Right lobe of liver (tissue), 4 donors: ENCODE results near the gene CNTN5.

Source experiments
- POLR2A ChIP-seq: fragments of 450-650 bp; IDR thresholded peaks from one replicate; pipeline ENCODE4 v1.6.1; 2017; ENCODE audit warnings: antibody characterized with exemption, mild to moderate bottlenecking
- TF ChIP-seq, protein P1 (sequence below), 4 donors: fragments of 200-600 bp in 3 of 4; fragments of 450-650 bp in 1 of 4; IDR thresholded peaks; one replicate each; pipeline versions ENCODE4 v1.5.1 to v1.8.0; 2016 to 2022; ENCODE audit warnings: antibody characterized with exemption in 4 of 4, mild to moderate bottlenecking in 2 of 4
- donor health status: DM: no; HTN: no; CAD: no.
- donor health status: DM: no; HTN: no; CAD: no.
- donor health status: DM: no; HTN: yes; CAD: no.

DNA sequence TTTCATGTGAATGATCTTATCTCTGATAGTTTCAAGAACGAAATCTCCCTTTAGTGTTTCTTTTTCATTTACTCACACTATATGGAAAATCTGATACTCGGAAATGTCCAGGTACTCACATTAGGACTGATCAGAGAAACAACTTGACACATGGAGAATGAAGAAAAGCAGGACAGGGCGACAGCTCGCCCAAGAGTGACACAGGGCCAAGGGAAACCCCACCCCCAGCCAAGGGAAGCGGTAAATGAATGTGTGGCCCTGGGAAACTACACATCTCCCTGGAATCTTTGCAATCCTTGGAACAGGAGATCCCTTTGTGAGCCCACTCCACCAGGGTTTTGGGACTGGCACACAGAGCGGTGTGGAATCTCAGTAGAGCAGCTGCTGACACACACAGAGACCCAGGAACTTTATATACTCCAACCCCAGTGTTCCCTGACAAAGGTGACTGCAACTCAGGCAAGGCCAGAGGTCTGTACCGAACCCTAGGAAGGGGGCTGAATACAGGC, 1362.7 kb downstream of the CNTN5 start:
- TF ChIP-seq POLR2A: no peak
- TF ChIP-seq, protein P1, sequence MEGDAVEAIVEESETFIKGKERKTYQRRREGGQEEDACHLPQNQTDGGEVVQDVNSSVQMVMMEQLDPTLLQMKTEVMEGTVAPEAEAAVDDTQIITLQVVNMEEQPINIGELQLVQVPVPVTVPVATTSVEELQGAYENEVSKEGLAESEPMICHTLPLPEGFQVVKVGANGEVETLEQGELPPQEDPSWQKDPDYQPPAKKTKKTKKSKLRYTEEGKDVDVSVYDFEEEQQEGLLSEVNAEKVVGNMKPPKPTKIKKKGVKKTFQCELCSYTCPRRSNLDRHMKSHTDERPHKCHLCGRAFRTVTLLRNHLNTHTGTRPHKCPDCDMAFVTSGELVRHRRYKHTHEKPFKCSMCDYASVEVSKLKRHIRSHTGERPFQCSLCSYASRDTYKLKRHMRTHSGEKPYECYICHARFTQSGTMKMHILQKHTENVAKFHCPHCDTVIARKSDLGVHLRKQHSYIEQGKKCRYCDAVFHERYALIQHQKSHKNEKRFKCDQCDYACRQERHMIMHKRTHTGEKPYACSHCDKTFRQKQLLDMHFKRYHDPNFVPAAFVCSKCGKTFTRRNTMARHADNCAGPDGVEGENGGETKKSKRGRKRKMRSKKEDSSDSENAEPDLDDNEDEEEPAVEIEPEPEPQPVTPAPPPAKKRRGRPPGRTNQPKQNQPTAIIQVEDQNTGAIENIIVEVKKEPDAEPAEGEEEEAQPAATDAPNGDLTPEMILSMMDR (IDR thresholded peaks at IDR 0.05): no peak
